CD8-positive, alpha-beta memory T cell (primary cell): ENCODE measurements around the gene CADM2. TPM values are rescaled to one million over a fixed set of nuclear protein-coding genes. Genes with fewer than 3 reads are reported as not detected.

Experiments
- CTCF ChIA-PET: fragments of 350-600 bp; sonication (Branson Sonifier 250); formaldehyde crosslinking; loops from one replicate; lab custom pipeline; 2021; ENCODE audit warnings: antibody characterized with exemption; lab: Charles Lee
- POLR2A ChIA-PET: fragments of 350-600 bp; sonication (Branson Sonifier 250); formaldehyde crosslinking; loops from one replicate; lab custom pipeline; 2021; ENCODE audit warnings: antibody characterized with exemption; lab: Charles Lee
- DNase-seq, 5 donors: peaks; one replicate each; pipeline versions ENCODE4 v3.0.0 to v3.0.0-alpha.2; 2020 to 2022; ENCODE audit warnings: mixed read lengths in 1 of 5
- H3K27ac ChIP-seq: one replicate; pipeline ENCODE4 v1.7.0; 2013; ENCODE audit warnings: low read depth, mild to moderate bottlenecking, low read length, moderate library complexity
- H3K27me3 ChIP-seq: 2 replicates; pipeline ENCODE4 v1.7.0; 2013; ENCODE audit warnings: low read length, mild to moderate bottlenecking; ENCODE audit not compliant: insufficient read depth, poor library complexity, severe bottlenecking
- H3K36me3 ChIP-seq: 2 replicates; pipeline ENCODE4 v1.7.0; 2013; ENCODE audit warnings: mild to moderate bottlenecking, low read length, moderate library complexity; ENCODE audit not compliant: insufficient read depth
- H3K4me1 ChIP-seq: 2 replicates; pipeline ENCODE4 v1.7.0; 2013; ENCODE audit warnings: mild to moderate bottlenecking, low read length, moderate library complexity; ENCODE audit not compliant: insufficient read depth
- H3K4me3 ChIP-seq: 2 replicates; pipeline ENCODE4 v1.7.0; 2013; ENCODE audit warnings: mild to moderate bottlenecking, low read length
- H3K9me3 ChIP-seq: 2 replicates; pipeline ENCODE4 v1.7.0; 2013; ENCODE audit warnings: mild to moderate bottlenecking, low read length
- H3K27ac Mint-ChIP-seq, 8 donors: one replicate each; pipeline ENCODE4 v1.8.0; 2020 to 2021; ENCODE audit warnings: mixed read lengths in 8 of 8, mild to moderate bottlenecking in 6 of 8, inconsistent platforms in 3 of 8, moderate library complexity in 3 of 8
- H3K27me3 Mint-ChIP-seq, 2 donors: one replicate each; pipeline ENCODE4 v1.8.0; 2020 to 2021; ENCODE audit warnings: mixed read lengths in 2 of 2, mild to moderate bottlenecking in 1 of 2, moderate library complexity in 1 of 2
- H3K36me3 Mint-ChIP-seq, 3 donors: one replicate each; pipeline ENCODE4 v1.8.0; 2020 to 2021; ENCODE audit warnings: mixed read lengths in 3 of 3, inconsistent platforms in 1 of 3, mild to moderate bottlenecking in 1 of 3
- H3K4me1 Mint-ChIP-seq, 3 donors: one replicate each; pipeline ENCODE4 v1.8.0; 2020 to 2021; ENCODE audit warnings: mixed read lengths in 3 of 3, inconsistent platforms in 1 of 3, mild to moderate bottlenecking in 1 of 3
- H3K4me3 Mint-ChIP-seq, 7 donors: one replicate each; pipeline ENCODE4 v1.8.0; 2020 to 2021; ENCODE audit warnings: mixed read lengths in 7 of 7, mild to moderate bottlenecking in 6 of 7, moderate library complexity in 4 of 7, inconsistent platforms in 2 of 7
- H3K9me3 Mint-ChIP-seq, 5 donors: one replicate each; pipeline ENCODE4 v1.8.0; 2020 to 2022; ENCODE audit warnings: mixed read lengths in 5 of 5, mild to moderate bottlenecking in 3 of 5, moderate library complexity in 2 of 5, inconsistent platforms in 1 of 5
- polyA plus RNA-seq: library from polyadenylated mRNA; unstranded; fragments of 300-500 nt; fragmentation: Illumina TruSeq; gene quantifications from one replicate; pipeline ENCODE4 v1.2.3, GENCODE V29; 2021
- total RNA-seq, 2 experiments: library from RNA; stranded (reverse); gene quantifications; one replicate each; pipeline ENCODE4 v1.2.3, GENCODE V29; 2021

The CADM2 gene
- total and polyA plus RNA-seq, 3 experiments from 2014 or later, result 0.22 to 0.27 TPM; not detected in 1

GRCh38 chr3:85171976-85172375 lies 213.2 kb downstream of the CADM2 start:
- ChIA-PET POLR2A (no interaction called here), CTCF (no interaction called here)
- peaks cover 0 to 14% (median 5%) of the 10 kb centered on the region in 5 donors for H3K9me3 Mint-ChIP-seq
- H3K27me3 Mint-ChIP-seq, result no peaks in the 10 kb centered on the region
- H3K27ac Mint-ChIP-seq, result no peak overlapping the region
- DNase-seq, result no peak
- no peak overlapping the region for H3K4me3 ChIP-seq
- H3K36me3 ChIP-seq, result no peaks in the 10 kb centered on the region
- no peaks in the 10 kb centered on the region for H3K36me3 Mint-ChIP-seq
- H3K4me3 Mint-ChIP-seq, result no peak overlapping the region
- no peaks in the 10 kb centered on the region for H3K4me1 Mint-ChIP-seq
- H3K27ac ChIP-seq, result no peak overlapping the region
- no peaks in the 10 kb centered on the region for H3K27me3 ChIP-seq
- H3K4me1 ChIP-seq, result no peaks in the 10 kb centered on the region
- H3K9me3 ChIP-seq, result peaks cover 4% of the 10 kb centered on the region

DNA sequence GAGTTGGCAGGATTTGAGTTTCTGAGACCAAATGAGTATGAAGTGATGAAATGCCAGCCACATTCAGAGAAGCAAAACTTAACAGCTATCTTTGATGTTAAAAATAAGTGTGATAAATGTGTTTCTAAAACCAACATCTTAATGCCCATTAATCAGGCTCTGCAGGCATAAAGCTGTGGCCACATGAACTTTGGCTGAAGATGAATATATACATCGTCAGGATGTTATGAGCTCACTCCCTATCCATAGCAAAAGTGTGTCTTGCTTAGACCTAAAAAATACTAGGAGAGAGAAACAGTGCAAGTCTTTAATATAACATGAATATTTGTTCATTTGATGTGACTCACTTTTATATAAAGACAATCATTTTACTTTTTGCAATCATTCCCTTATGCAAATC lies 218.0 kb downstream of the CADM2 start:
- DNase-seq, result no peak
- ChIA-PET CTCF (no interaction called here), POLR2A (no interaction called here)
- Mint-ChIP-seq H3K27ac (no peak overlapping the region), H3K4me3 (no peak overlapping the region), H3K4me1 (no peaks in the 10 kb centered on the region), H3K9me3 (peaks cover 0 to 21% (median 4%) of the 10 kb centered on the region in 5 donors), H3K27me3 (no peaks in the 10 kb centered on the region), H3K36me3 (no peaks in the 10 kb centered on the region)
- H3K4me3 ChIP-seq, result no peak overlapping the region
- no peaks in the 10 kb centered on the region for H3K27me3 ChIP-seq
- H3K36me3 ChIP-seq, result no peaks in the 10 kb centered on the region
- no peak overlapping the region for H3K27ac ChIP-seq
- H3K9me3 ChIP-seq, result peaks cover 4% of the 10 kb centered on the region
- H3K4me1 ChIP-seq, result no peaks in the 10 kb centered on the region

GRCh38 chr3:85182975-85183752 lies 224.4 kb downstream of the CADM2 start:
- no peak for DNase-seq
- no peaks in the 10 kb centered on the region for H3K27me3 Mint-ChIP-seq
- H3K4me3 Mint-ChIP-seq, result no peak overlapping the region
- peaks cover 0 to 39% (median 2%) of the 10 kb centered on the region in 5 donors for H3K9me3 Mint-ChIP-seq
- Histone ChIP-seq H3K27me3 (no peaks in the 10 kb centered on the region), H3K9me3 (no peaks in the 10 kb centered on the region), H3K4me1 (no peaks in the 10 kb centered on the region), H3K4me3 (no peak overlapping the region), H3K27ac (no peak overlapping the region), H3K36me3 (no peaks in the 10 kb centered on the region)
- no peaks in the 10 kb centered on the region for H3K36me3 Mint-ChIP-seq
- no peaks in the 10 kb centered on the region for H3K4me1 Mint-ChIP-seq
- CTCF ChIA-PET, result no interaction called here
- POLR2A ChIA-PET, result no interaction called here
- no peak overlapping the region for H3K27ac Mint-ChIP-seq

GRCh38 chr3:85185495-85185894 lies 226.7 kb downstream of the CADM2 start:
- CTCF ChIA-PET, result no interaction called here
- Mint-ChIP-seq H3K4me1 (no peaks in the 10 kb centered on the region), H3K4me3 (no peak overlapping the region), H3K27me3 (no peaks in the 10 kb centered on the region), H3K36me3 (no peaks in the 10 kb centered on the region), H3K27ac (no peak overlapping the region), H3K9me3 (peaks cover 0 to 35% (median 2%) of the 10 kb centered on the region in 5 donors)
- Histone ChIP-seq H3K36me3 (no peaks in the 10 kb centered on the region), H3K4me1 (no peaks in the 10 kb centered on the region), H3K27ac (no peak overlapping the region), H3K9me3 (no peaks in the 10 kb centered on the region), H3K4me3 (no peak overlapping the region), H3K27me3 (no peaks in the 10 kb centered on the region)
- no peak for DNase-seq
- POLR2A ChIA-PET, result no interaction called here

DNA sequence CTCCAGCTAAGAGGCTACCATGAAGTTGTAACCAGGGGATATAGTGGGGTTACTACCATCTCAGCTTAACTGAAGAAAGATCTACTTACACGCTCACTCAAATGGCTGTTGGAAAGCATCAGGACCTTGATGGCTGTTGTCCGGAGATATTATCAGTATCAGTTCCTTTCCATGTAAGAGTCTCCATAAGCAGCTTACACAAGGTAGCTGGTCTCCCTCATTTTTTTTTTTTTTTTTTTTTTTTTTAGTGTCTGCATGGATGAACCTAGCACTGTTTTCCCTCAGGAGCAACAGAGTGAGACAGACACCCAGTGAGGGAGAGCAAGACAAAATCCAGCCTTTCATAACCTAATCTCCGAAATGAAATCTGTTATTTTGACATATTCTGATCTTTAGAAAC lies 230.9 kb downstream of the CADM2 start:
- Histone ChIP-seq H3K27ac (no peak overlapping the region), H3K4me3 (no peak overlapping the region), H3K4me1 (no peaks in the 10 kb centered on the region), H3K36me3 (no peaks in the 10 kb centered on the region), H3K27me3 (no peaks in the 10 kb centered on the region), H3K9me3 (no peaks in the 10 kb centered on the region)
- H3K27ac Mint-ChIP-seq, result no peak overlapping the region
- H3K9me3 Mint-ChIP-seq, result peaks cover 0 to 27% (median 5%) of the 10 kb centered on the region in 5 donors
- CTCF ChIA-PET, result interaction anchor here (0.6 kb wide), 1 partner anchor 58 kb away, joined by 3 read pairs; no protein-coding TSS in a partner anchor
- H3K4me3 Mint-ChIP-seq, result no peak overlapping the region
- POLR2A ChIA-PET, result interaction anchor here (0.6 kb wide), 1 partner anchor 882 kb away, joined by 6 read pairs; no protein-coding TSS in a partner anchor
- H3K36me3 Mint-ChIP-seq, result no peaks in the 10 kb centered on the region
- H3K27me3 Mint-ChIP-seq, result no peaks in the 10 kb centered on the region
- no peaks in the 10 kb centered on the region for H3K4me1 Mint-ChIP-seq
- DNase-seq, result no peak

DNA sequence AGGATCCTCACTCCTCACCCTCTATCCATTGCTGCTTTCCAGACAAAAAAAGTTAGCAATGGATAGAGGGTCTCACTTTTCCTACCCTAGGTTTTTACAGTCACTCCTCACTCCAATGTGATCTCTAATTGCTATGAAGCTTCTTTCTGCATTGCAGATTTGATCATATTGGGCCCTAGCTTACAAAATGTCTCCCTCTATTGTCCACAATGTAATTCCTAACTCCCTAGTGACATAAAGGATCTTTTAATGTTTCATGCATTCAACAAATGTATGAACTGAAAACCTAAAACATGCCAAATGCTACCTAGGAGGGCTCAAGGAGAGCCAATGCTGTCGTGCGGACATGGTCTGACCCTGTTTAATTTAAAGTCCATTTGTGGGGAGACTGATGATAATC lies 234.8 kb downstream of the CADM2 start:
- no peaks in the 10 kb centered on the region for H3K4me1 ChIP-seq
- H3K27ac Mint-ChIP-seq, result no peak overlapping the region
- peaks cover 0 to 23% (median 5%) of the 10 kb centered on the region in 5 donors for H3K9me3 Mint-ChIP-seq
- no peaks in the 10 kb centered on the region for H3K4me1 Mint-ChIP-seq
- no peak overlapping the region for H3K4me3 Mint-ChIP-seq
- H3K36me3 Mint-ChIP-seq, result no peaks in the 10 kb centered on the region
- DNase-seq, result no peak
- H3K27me3 ChIP-seq, result no peaks in the 10 kb centered on the region
- no peaks in the 10 kb centered on the region for H3K36me3 ChIP-seq
- H3K9me3 ChIP-seq, result no peaks in the 10 kb centered on the region
- POLR2A ChIA-PET, result no interaction called here
- H3K27ac ChIP-seq, result no peak overlapping the region
- CTCF ChIA-PET, result no interaction called here
- H3K4me3 ChIP-seq, result no peak overlapping the region
- no peaks in the 10 kb centered on the region for H3K27me3 Mint-ChIP-seq

DNA sequence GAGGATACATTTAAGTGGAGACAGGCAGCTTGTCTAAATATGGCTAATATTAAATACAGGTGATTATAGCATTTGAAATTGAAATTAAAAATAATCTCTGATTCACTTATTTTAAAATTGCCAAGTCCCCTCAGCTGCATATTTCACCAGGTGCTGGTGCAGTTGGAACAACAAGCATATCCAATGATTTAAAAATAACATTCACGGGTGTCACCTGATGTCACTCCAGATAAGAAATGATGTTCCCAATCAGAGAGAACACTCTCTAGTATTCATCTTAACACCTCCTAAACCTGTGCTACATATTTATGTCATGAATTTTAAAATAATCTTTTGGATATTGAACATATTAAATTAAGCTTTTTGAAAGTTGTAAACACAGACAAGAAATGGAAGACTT lies 249.9 kb downstream of the CADM2 start:
- no peaks in the 10 kb centered on the region for H3K27me3 Mint-ChIP-seq
- Histone ChIP-seq H3K36me3 (no peaks in the 10 kb centered on the region), H3K27me3 (no peaks in the 10 kb centered on the region), H3K9me3 (no peaks in the 10 kb centered on the region), H3K27ac (no peak overlapping the region), H3K4me3 (no peak overlapping the region), H3K4me1 (no peaks in the 10 kb centered on the region)
- DNase-seq, result no peak
- no peaks in the 10 kb centered on the region for H3K4me1 Mint-ChIP-seq
- POLR2A ChIA-PET, result no interaction called here
- H3K27ac Mint-ChIP-seq, result no peak overlapping the region
- H3K36me3 Mint-ChIP-seq, result no peaks in the 10 kb centered on the region
- CTCF ChIA-PET, result no interaction called here
- H3K9me3 Mint-ChIP-seq, result peaks cover 6 to 43% (median 14%) of the 10 kb centered on the region in 5 donors
- H3K4me3 Mint-ChIP-seq, result no peak overlapping the region

GRCh38 chr3:85210540-85210939 lies 251.8 kb downstream of the CADM2 start:
- Histone ChIP-seq H3K4me3 (no peak overlapping the region), H3K9me3 (no peaks in the 10 kb centered on the region), H3K27ac (no peak overlapping the region), H3K36me3 (no peaks in the 10 kb centered on the region), H3K4me1 (no peaks in the 10 kb centered on the region), H3K27me3 (no peaks in the 10 kb centered on the region)
- Mint-ChIP-seq H3K4me3 (no peak overlapping the region), H3K36me3 (no peaks in the 10 kb centered on the region), H3K27ac (no peak overlapping the region), H3K4me1 (no peaks in the 10 kb centered on the region), H3K9me3 (peaks cover 8 to 35% (median 19%) of the 10 kb centered on the region in 5 donors), H3K27me3 (no peaks in the 10 kb centered on the region)
- no peak for DNase-seq
- CTCF ChIA-PET, result no interaction called here
- POLR2A ChIA-PET, result no interaction called here
